HL-60/S4 (cell line): ENCODE results near the gene MRPS25.
"Not testable (repeated sequence)": the region's sequence is repeated elsewhere in the genome, so short reads cannot be mapped to it uniquely, and the experiment has no call there.

Experiments used
- in situ Hi-C: fragments of 300-500 bp; cut with MboI; formaldehyde crosslinking; loops from 2 replicates; pipeline ENCODE4 v1.14.3; 2022; ENCODE audit warnings: low sequenced_read_pairs

Gene MRPS25

GRCh38 chr3:15044326-15044725 lies 20.8 kb downstream of the MRPS25 start:
- in situ Hi-C loops, result no loop called here

- in situ Hi-C loops, result no loop called here
Observed at GRCh38 chr3:15043408-15044171, 21.5 kb downstream of the MRPS25 start.

- in situ Hi-C loops, result no loop called here
Observed at GRCh38 chr3:15042936-15043335, 22.2 kb downstream of the MRPS25 start.

- in situ Hi-C loops, result no loop called here
Observed at GRCh38 chr3:15041950-15042349, 23.2 kb downstream of the MRPS25 start.

GRCh38 chr3:15040844-15041243 lies 24.3 kb downstream of the MRPS25 start:
- in situ Hi-C loops, result no loop called here

- in situ Hi-C loops, result no loop called here
Observed at GRCh38 chr3:15038306-15038705, 26.8 kb downstream of the MRPS25 start.

- in situ Hi-C loops, result no loop called here
Observed at GRCh38 chr3:15033103-15033502, 32.0 kb downstream of the MRPS25 start.

- in situ Hi-C loops, result no loop called here
Observed at GRCh38 chr3:15032650-15033049, 32.5 kb downstream of the MRPS25 start.

GRCh38 chr3:15029625-15030024 lies 35.5 kb downstream of the MRPS25 start:
- in situ Hi-C loops, result no loop called here

- in situ Hi-C loops, result no loop called here
Observed at GRCh38 chr3:15023719-15024118, 41.4 kb downstream of the MRPS25 start.

GRCh38 chr3:15023249-15023648 lies 41.9 kb downstream of the MRPS25 start:
- in situ Hi-C loops, result no loop called here

- in situ Hi-C loops, result no loop called here
Observed at GRCh38 chr3:15017191-15017590, 47.9 kb downstream of the MRPS25 start.

GRCh38 chr3:15015456-15015855 lies 49.7 kb downstream of the MRPS25 start:
- in situ Hi-C loops, result no loop called here

GRCh38 chr3:15014606-15015328 lies 50.3 kb downstream of the MRPS25 start:
- in situ Hi-C loops, result no loop called here

- in situ Hi-C loops, result no loop called here
Observed at GRCh38 chr3:15011174-15011573, 53.9 kb downstream of the MRPS25 start.

GRCh38 chr3:15010664-15011063 lies 54.5 kb downstream of the MRPS25 start:
- in situ Hi-C loops, result no loop called here

- in situ Hi-C loops, result no loop called here
Observed at GRCh38 chr3:15009167-15009566, 55.9 kb downstream of the MRPS25 start.

GRCh38 chr3:15007681-15008141 lies 57.4 kb downstream of the MRPS25 start:
- in situ Hi-C loops, result no loop called here

GRCh38 chr3:14999182-14999581 lies 65.9 kb downstream of the MRPS25 start:
- in situ Hi-C loops, result not testable (repeated sequence)
